ENCODE measurements around the gene UIMC1. TPM values are rescaled to one million over a fixed set of nuclear protein-coding genes. Genes with fewer than 3 reads are reported as not detected.

The UIMC1 gene
- total RNA-seq, 4 donors from 2014 or later: 18.2 to 31.0 (median 29.2) TPM

- WGBS, 2 donors: 51 to 57% methylated on average over 4 of the region's 4 CpGs
- TF ChIP-seq CTCF (IDR thresholded peaks at IDR 0.05): no peak
- no peak for TF ChIP-seq POLR2A (IDR thresholded peaks at IDR 0.05)
- H3K4me3 ChIP-seq (ENCODE audit: low read depth, poor library complexity, severe bottlenecking): no peak overlapping the region
- DNase-seq (ENCODE audit: low spot score in 2 of 2): no peak
- intact Hi-C loops (cut with DNase I; ENCODE audit: low total_unique reads): no loop called here
Observed at GRCh38 chr5:176884571-176884890, 122.0 kb downstream of the UIMC1 start.

GRCh38 chr5:176883700-176884570 is 122.6 kb downstream of the UIMC1 start:
- H3K4me3 ChIP-seq (ENCODE audit: low read depth, poor library complexity, severe bottlenecking): no peak overlapping the region
- no peak for TF ChIP-seq CTCF (IDR thresholded peaks at IDR 0.05)
- TF ChIP-seq POLR2A (IDR thresholded peaks at IDR 0.05): no peak
- no peak for DNase-seq (ENCODE audit: low spot score in 2 of 2)
- WGBS, 2 donors: 84 to 87% methylated on average over 17 of the region's 17 CpGs
- intact Hi-C loops (cut with DNase I; ENCODE audit: low total_unique reads): no loop called here

- no peak overlapping the region for H3K4me3 ChIP-seq (ENCODE audit: low read depth, poor library complexity, severe bottlenecking)
- DNase-seq (ENCODE audit: low spot score in 2 of 2): no peak
- 32 to 36% methylated on average over 6 of the region's 6 CpGs for WGBS, 2 donors
- intact Hi-C loops (cut with DNase I; ENCODE audit: low total_unique reads): no loop called here
- TF ChIP-seq CTCF (IDR thresholded peaks at IDR 0.05) (no peak), POLR2A (IDR thresholded peaks at IDR 0.05) (no peak)
Observed at GRCh38 chr5:176882567-176882903, 124.0 kb downstream of the UIMC1 start.

GRCh38 chr5:176881816-176882566 is 124.6 kb downstream of the UIMC1 start:
- intact Hi-C loops (cut with DNase I; ENCODE audit: low total_unique reads): no loop called here
- no peak overlapping the region for H3K4me3 ChIP-seq (ENCODE audit: low read depth, poor library complexity, severe bottlenecking)
- no peak for TF ChIP-seq POLR2A (IDR thresholded peaks at IDR 0.05)
- TF ChIP-seq CTCF (IDR thresholded peaks at IDR 0.05): no peak
- WGBS, 2 donors: 87 to 88% methylated on average over 25 of the region's 25 CpGs
- no peak for DNase-seq (ENCODE audit: low spot score in 2 of 2)

- DNase-seq (ENCODE audit: low spot score in 2 of 2): peak in 1 of 2 donors; percentile 83
- intact Hi-C loops (cut with DNase I; ENCODE audit: low total_unique reads): no loop called here
- WGBS, 2 donors: 85 to 95% methylated on average over 14 to 24 of the region's 28 CpGs
- no peak for TF ChIP-seq POLR2A (IDR thresholded peaks at IDR 0.05)
- no peak for TF ChIP-seq CTCF (IDR thresholded peaks at IDR 0.05)
- no peak overlapping the region for H3K4me3 ChIP-seq (ENCODE audit: low read depth, poor library complexity, severe bottlenecking)
Observed at GRCh38 chr5:176881021-176881749, 125.4 kb downstream of the UIMC1 start.

Data from lower leg skin (tissue), 4 donors.